OCI-LY3 (cell line): ENCODE results near the gene TBC1D16.

Experiments used
- EZH2phosphoT487 ChIP-seq: fragments of 200-600 bp; shearing (Covaris generic); IDR thresholded peaks from 2 replicates; pipeline ENCODE4 v1.6.1; 2018; ENCODE audit warnings: antibody characterized with exemption, mixed run types, low read depth
- TF ChIP-seq, protein P1 (sequence below): fragments of 200-600, 300-600 bp; sonication (generic); IDR thresholded peaks from 2 replicates; pipeline ENCODE4 v1.5.1; 2014; ENCODE audit warnings: antibody characterized with exemption, low read length, low read depth

DNA sequence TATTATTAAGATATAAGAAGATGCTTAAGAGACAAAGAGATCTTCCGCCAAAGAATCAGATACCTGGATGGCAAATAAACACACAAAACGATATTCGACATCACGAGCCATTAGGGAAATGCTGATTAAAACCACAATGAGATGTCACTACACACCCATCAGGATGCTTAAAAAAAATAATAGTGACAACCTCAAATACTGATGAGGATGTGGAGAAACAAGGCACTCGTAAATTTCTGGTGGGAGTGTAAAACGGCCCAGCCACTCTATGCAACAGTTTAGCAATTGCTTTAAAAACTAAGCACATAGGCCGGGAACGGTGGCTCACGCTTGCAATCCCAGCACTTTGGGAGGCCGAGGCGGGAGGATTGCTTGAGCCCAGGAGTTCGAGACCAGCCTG is 39.4 kb downstream of the TBC1D16 start:
- TF ChIP-seq, protein P1, sequence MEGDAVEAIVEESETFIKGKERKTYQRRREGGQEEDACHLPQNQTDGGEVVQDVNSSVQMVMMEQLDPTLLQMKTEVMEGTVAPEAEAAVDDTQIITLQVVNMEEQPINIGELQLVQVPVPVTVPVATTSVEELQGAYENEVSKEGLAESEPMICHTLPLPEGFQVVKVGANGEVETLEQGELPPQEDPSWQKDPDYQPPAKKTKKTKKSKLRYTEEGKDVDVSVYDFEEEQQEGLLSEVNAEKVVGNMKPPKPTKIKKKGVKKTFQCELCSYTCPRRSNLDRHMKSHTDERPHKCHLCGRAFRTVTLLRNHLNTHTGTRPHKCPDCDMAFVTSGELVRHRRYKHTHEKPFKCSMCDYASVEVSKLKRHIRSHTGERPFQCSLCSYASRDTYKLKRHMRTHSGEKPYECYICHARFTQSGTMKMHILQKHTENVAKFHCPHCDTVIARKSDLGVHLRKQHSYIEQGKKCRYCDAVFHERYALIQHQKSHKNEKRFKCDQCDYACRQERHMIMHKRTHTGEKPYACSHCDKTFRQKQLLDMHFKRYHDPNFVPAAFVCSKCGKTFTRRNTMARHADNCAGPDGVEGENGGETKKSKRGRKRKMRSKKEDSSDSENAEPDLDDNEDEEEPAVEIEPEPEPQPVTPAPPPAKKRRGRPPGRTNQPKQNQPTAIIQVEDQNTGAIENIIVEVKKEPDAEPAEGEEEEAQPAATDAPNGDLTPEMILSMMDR: no peak
- TF ChIP-seq EZH2phosphoT487: no peak
